ENCODE results near the gene TDP1.

GRCh38 chr14:89955022-89955744 lies 544 bp upstream of the TDP1 start:
- TF ChIP-seq, protein P1, sequence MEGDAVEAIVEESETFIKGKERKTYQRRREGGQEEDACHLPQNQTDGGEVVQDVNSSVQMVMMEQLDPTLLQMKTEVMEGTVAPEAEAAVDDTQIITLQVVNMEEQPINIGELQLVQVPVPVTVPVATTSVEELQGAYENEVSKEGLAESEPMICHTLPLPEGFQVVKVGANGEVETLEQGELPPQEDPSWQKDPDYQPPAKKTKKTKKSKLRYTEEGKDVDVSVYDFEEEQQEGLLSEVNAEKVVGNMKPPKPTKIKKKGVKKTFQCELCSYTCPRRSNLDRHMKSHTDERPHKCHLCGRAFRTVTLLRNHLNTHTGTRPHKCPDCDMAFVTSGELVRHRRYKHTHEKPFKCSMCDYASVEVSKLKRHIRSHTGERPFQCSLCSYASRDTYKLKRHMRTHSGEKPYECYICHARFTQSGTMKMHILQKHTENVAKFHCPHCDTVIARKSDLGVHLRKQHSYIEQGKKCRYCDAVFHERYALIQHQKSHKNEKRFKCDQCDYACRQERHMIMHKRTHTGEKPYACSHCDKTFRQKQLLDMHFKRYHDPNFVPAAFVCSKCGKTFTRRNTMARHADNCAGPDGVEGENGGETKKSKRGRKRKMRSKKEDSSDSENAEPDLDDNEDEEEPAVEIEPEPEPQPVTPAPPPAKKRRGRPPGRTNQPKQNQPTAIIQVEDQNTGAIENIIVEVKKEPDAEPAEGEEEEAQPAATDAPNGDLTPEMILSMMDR (IDR thresholded peaks at IDR 0.05) = no peak
- no peak for TF ChIP-seq POLR2A (IDR thresholded peaks at IDR 0.05; ENCODE audit: low read depth)

All from esophagus muscularis mucosa (tissue), 3 donors.